Progenitor cell of endocrine pancreas (in vitro differentiated cells): Measurements from ENCODE around the gene SKI. TPM values are rescaled to one million over a fixed set of nuclear protein-coding genes. Genes with fewer than 3 reads are reported as not detected.
A peak's percentile ranks its signal among the peaks of the same experiment; 100 is the strongest.
"Not testable (repeated sequence)": the region's sequence is repeated elsewhere in the genome, so short reads cannot be mapped to it uniquely, and the experiment has no call there.

ENCODE experiments used
- DNase-seq: peaks from one replicate; pipeline ENCODE4 v3.0.0; 2021; ENCODE audit warnings: low spot score; ENCODE audit not compliant: unreplicated experiment
- H3K27ac Mint-ChIP-seq: 2 replicates; pipeline ENCODE4 v1.8.0; 2021; ENCODE audit warnings: mild to moderate bottlenecking, moderate library complexity, mixed read lengths
- H3K27me3 Mint-ChIP-seq: 2 replicates; pipeline ENCODE4 v1.8.0; 2021; ENCODE audit warnings: mixed read lengths
- H3K36me3 Mint-ChIP-seq: 2 replicates; pipeline ENCODE4 v1.8.0; 2022; ENCODE audit warnings: mixed read lengths; ENCODE audit not compliant: insufficient read depth
- H3K4me1 Mint-ChIP-seq: 2 replicates; pipeline ENCODE4 v1.8.0; 2021; ENCODE audit warnings: low read depth, mixed read lengths
- H3K4me3 Mint-ChIP-seq: 2 replicates; pipeline ENCODE4 v1.8.0; 2021; ENCODE audit warnings: low read depth, mild to moderate bottlenecking, moderate library complexity, mixed read lengths
- H3K9me3 Mint-ChIP-seq: 2 replicates; pipeline ENCODE4 v1.8.0; 2021; ENCODE audit warnings: low read depth, mixed read lengths
- CTCF ChIP-seq: fragments of 200-600 bp; sonication (generic); IDR thresholded peaks from one replicate; pipeline ENCODE4 v1.5.0; 2021; ENCODE audit warnings: antibody characterized with exemption, mild to moderate bottlenecking; ENCODE audit not compliant: unreplicated experiment
- total RNA-seq: library from RNA; stranded (reverse); gene quantifications from 2 replicates; pipeline ENCODE4 v1.2.1, GENCODE V29; 2021

The SKI gene
- total RNA-seq, 1 donor from 2014 or later: 56.2 TPM

- TF ChIP-seq CTCF: no peak
- Mint-ChIP-seq H3K27me3 (no peaks in the 10 kb centered on the region), H3K27ac (peak overlapping the region; percentile 43), H3K9me3 (no peaks in the 10 kb centered on the region), H3K4me1 (peaks cover 13% of the 10 kb centered on the region), H3K36me3 (peaks cover 4% of the 10 kb centered on the region), H3K4me3 (no peak overlapping the region)
- no peak for DNase-seq
These were observed 12.4 kb downstream of the SKI start for GRCh38 chr1:2240270-2241156.

- no peak for TF ChIP-seq CTCF
- H3K9me3 Mint-ChIP-seq: no peaks in the 10 kb centered on the region
- peak overlapping the region; percentile 22 for H3K27ac Mint-ChIP-seq
- H3K4me1 Mint-ChIP-seq: peaks cover 16% of the 10 kb centered on the region
- H3K27me3 Mint-ChIP-seq: no peaks in the 10 kb centered on the region
- H3K4me3 Mint-ChIP-seq: no peak overlapping the region
- H3K36me3 Mint-ChIP-seq: peaks cover 4% of the 10 kb centered on the region
- no peak for DNase-seq
These were observed 13.7 kb downstream of the SKI start for GRCh38 chr1:2241820-2242219.

- no peaks in the 10 kb centered on the region for H3K27me3 Mint-ChIP-seq
- DNase-seq: no peak
- peaks cover 4% of the 10 kb centered on the region for H3K36me3 Mint-ChIP-seq
- H3K4me3 Mint-ChIP-seq: no peak overlapping the region
- H3K4me1 Mint-ChIP-seq: peaks cover 20% of the 10 kb centered on the region
- H3K9me3 Mint-ChIP-seq: no peaks in the 10 kb centered on the region
- no peak overlapping the region for H3K27ac Mint-ChIP-seq
- TF ChIP-seq CTCF: no peak
These were observed 15.0 kb downstream of the SKI start for GRCh38 chr1:2242814-2243725.

GRCh38 chr1:2247045-2247394 lies 18.9 kb downstream of the SKI start:
- H3K27me3 Mint-ChIP-seq, H3K36me3 Mint-ChIP-seq, H3K9me3 Mint-ChIP-seq, H3K4me3 Mint-ChIP-seq, DNase-seq: not testable (repeated sequence)
- Mint-ChIP-seq H3K27ac (peak overlapping the region; percentile 82), H3K4me1 (peaks cover 38% of the 10 kb centered on the region)

- H3K36me3 Mint-ChIP-seq: peaks cover 2% of the 10 kb centered on the region
- H3K27ac Mint-ChIP-seq: no peak overlapping the region
- no peak for DNase-seq
- no peaks in the 10 kb centered on the region for H3K27me3 Mint-ChIP-seq
- no peak for TF ChIP-seq CTCF
- H3K9me3 Mint-ChIP-seq: no peaks in the 10 kb centered on the region
- peaks cover 37% of the 10 kb centered on the region for H3K4me1 Mint-ChIP-seq
- no peak overlapping the region for H3K4me3 Mint-ChIP-seq
These were observed 19.6 kb downstream of the SKI start for GRCh38 chr1:2247760-2248126.
